Motor neuron (in vitro differentiated cells): ENCODE measurements around the gene SF1. TPM values are rescaled to one million over a fixed set of nuclear protein-coding genes. Genes with fewer than 3 reads are reported as not detected.

Source experiments
- ATAC-seq, 8 experiments: fragments of 200-7000 bp; cut with Tn5 transposase; replicated peaks in 6 of 8; 2 replicates each; pipeline ENCODE4 v1.8.0; 2021; ENCODE audit warnings: mild to moderate bottlenecking in 8 of 8, moderate library complexity in 8 of 8
- H3K27ac ChIP-seq, 2 donors: fragments of 250-450 bp; sonication (Bioruptor Pico); 2 replicates each; pipeline ENCODE4 v1.9.0; 2021; ENCODE audit warnings: antibody characterized with exemption in 2 of 2, mild to moderate bottlenecking in 2 of 2, moderate library complexity in 1 of 2
- H3K4me1 ChIP-seq, 2 donors: fragments of 250-450 bp; sonication (Bioruptor Pico); replicated peaks in 1 of 2; 2 replicates each; pipeline ENCODE4 v1.6.1; 2021; ENCODE audit warnings: antibody characterized with exemption in 2 of 2, mild to moderate bottlenecking in 2 of 2, moderate library complexity in 1 of 2
- H3K4me3 ChIP-seq, 5 donors: fragments of 250-450 bp; sonication (Bioruptor Pico); 2 replicates each; pipeline ENCODE4 v1.9.0; 2021; ENCODE audit warnings: antibody characterized with exemption in 5 of 5, mild to moderate bottlenecking in 5 of 5, moderate library complexity in 4 of 5
- WGBS, 10 experiments: fragments of 450-650 bp; shearing (Covaris generic); methylation state at CpG; one replicate each; pipeline ENCODE4 v1.0.0; 2022; 5-methylcytosine and 5-hydroxymethylcytosine counted together
- in situ Hi-C, 9 experiments: fragments of 400-800 bp; cut with MboI; loops; one replicate each; pipeline ENCODE4 v1.15.0; 2021; ENCODE audit warnings: low sequenced_read_pairs in 9 of 9, low pct_unique_long_range_greater_than_20kb in 2 of 9; ENCODE audit not compliant: unreplicated experiment in 9 of 9
- total RNA-seq, 8 experiments: library from RNA; unstranded; fragments of 300-600 nt; gene quantifications; 2 replicates each; pipeline versions ENCODE4 v1.2.3 to v1.2.4, GENCODE V29; 2022

SF1 gene
- total RNA-seq, 8 experiments from 2014 or later, result 65.8 to 317 (median 98.9) TPM

DNA sequence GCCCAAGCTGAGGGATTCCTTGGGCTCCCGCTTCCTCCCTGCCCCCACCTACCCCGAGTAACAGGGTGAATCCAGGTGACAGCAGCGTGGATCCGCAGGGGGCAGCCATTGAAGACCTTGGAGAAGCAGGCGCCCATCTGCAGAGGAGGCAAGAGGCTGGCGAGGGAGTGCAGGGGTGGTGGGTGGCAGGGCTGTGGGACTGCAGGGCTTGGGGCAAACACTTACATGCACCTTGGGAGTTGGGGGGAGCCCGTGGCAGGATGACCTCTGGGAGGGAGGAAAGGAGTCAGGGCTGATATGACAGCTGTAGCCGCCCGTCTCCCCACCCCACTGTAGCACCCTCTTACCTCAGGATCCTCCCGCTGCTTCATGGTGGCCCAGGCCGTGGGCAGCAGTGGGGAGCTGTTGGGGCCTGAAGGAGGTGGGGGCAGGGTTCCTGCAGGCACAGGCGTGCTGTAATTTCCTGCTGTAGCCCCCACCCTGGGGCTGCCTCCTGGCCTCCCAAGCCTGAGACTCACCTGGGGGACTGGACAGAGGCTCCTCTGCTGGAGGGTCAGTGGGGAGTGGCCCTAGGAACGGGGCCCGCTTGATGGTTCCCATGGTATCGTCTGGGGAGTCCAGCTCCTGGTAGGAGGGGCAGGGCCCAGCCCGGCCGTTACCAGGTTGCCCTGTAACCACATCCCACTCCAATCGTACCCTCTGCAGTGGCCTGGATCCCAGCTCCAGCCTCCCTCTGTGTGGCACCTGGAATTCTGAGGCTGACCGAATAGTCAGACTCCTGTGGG lies 18.6 kb upstream of the SF1 start:
- Histone ChIP-seq H3K4me3 (no peak overlapping the region), H3K27ac (no peak overlapping the region), H3K4me1 (peaks cover under 1 to 7% of the 10 kb centered on the region in 2 donors)
- WGBS, 10 experiments, result 89 to 100% (median 90%) methylated on average over 1 to 3 of the region's 19 CpGs; no CpG with 5 or more reads in 7 of the 10 experiments
- ATAC-seq, result peak in 2 of 8 experiments; percentile 2 to 3
- in situ Hi-C loops, result no loop called here

DNA sequence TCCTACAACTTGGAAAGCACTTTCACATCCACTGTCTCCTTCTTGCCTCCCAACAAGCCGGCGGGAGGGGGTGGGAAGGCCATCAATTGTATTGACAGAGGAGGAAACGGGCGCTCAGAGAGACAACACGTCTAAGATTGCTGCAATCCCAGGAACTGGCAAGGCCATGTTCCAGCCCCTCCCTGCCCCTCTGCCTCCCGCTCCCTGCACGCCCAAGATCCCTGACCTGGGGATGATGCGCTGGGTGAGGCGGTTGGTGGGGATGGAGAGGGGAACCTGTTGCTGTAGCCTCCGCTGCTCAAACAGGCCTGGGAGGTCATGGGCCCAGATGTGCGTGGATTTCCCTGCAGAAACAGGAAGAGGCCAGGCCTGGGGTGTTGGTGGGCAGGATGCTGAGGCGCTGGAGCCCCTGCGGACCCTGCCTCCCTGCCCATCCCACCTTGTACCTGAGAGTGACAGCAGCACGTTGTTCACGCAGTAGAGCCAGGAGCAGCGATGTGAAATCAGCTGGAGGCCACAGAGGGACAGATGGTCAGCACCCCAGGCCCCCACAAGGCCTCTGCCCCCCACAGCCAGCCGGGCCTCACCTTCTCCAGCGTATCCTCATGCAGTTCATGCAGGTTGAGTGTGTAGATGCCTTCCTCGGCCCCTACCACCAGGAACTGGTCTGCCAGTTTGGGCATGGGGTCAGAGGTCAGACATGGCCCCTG lies 17.9 kb upstream of the SF1 start:
- peak in 2 of 8 experiments; percentile 12 to 16 for ATAC-seq
- in situ Hi-C loops, result no loop called here
- 69 to 90% (median 76%) methylated on average over 1 to 6 of the region's 19 CpGs; no CpG with 5 or more reads in 6 of the 10 experiments for WGBS, 10 experiments
- peaks cover 0 to 5% of the 10 kb centered on the region in 2 donors for H3K4me1 ChIP-seq
- H3K4me3 ChIP-seq, result no peak overlapping the region
- no peak overlapping the region for H3K27ac ChIP-seq

DNA sequence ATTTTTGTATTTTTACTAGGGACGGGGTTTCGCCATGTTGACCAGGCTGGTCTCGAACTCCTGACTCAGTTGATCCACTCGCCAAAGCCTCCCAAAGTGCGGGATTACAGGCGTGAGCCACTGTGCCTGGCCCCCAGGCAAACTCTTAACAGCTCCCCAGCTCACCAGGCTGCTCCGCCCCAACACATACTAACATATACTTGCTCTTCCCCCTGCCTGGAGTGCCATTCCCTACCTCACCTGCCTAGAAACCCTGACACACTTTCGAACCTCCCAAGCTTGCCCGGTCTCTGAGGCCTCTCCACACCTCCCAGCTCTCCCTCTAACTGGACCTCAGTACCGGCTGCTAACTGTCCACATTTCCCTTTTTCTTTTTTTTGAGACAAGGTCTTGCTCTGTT lies 16.2 kb upstream of the SF1 start:
- 90 to 96% (median 94%) methylated on average over 2 to 5 of the region's 10 CpGs; no CpG with 5 or more reads in 4 of the 10 experiments for WGBS, 10 experiments
- no peak for ATAC-seq
- H3K27ac ChIP-seq, result no peak overlapping the region
- H3K4me3 ChIP-seq, result no peak overlapping the region
- no peaks in the 10 kb centered on the region for H3K4me1 ChIP-seq
- in situ Hi-C loops, result no loop called here

DNA sequence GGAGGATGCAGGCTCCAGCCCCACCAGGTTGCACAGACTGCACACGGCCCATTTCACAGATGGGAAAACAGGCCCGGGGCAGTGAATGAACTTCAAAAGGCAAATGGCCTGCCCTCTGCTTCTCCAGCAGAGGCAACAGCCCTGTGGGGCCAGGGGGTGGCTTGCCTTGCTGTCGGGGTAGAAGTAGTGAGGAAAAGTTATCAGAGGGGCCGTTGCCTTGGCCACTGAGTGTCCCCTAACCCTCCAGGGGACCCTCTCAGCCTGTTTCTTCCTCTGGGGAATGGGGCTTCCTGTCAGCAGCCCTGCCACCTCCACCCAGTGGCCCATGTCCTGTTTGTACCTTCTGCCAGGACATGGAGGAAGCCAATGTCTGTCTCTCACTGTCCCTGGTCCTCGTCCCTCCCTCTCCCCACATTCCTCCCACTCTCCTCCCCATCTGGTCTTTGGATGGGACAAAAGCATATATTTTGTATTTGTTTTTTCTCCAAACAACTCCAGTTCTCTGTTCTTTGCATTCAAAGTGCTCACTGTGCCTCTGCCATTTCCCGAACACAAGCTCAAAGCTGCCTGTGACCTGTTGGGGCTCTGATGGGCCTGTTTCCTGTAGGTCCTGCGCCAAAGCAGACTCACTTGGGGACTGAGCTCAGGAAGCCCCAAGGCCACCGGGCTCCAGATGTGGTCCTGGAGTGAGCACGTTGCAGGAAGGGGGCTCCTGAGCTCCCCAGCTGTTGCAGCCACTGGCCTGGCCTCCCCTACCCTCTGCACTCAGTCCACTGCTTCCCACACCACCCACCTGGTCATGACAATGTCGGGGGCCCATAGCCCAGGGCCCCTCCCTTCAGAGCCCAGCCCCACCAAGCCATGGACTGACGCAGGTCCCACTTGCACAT lies 15.2 kb upstream of the SF1 start:
- in situ Hi-C loops, result no loop called here
- Histone ChIP-seq H3K4me1 (no peaks in the 10 kb centered on the region), H3K4me3 (no peak overlapping the region), H3K27ac (no peak overlapping the region)
- 0 to 100% (median 89%) methylated on average over 1 to 6 of the region's 11 CpGs; no CpG with 5 or more reads in 2 of the 10 experiments for WGBS, 10 experiments
- ATAC-seq, result peak in 1 of 8 experiments; percentile 38

DNA sequence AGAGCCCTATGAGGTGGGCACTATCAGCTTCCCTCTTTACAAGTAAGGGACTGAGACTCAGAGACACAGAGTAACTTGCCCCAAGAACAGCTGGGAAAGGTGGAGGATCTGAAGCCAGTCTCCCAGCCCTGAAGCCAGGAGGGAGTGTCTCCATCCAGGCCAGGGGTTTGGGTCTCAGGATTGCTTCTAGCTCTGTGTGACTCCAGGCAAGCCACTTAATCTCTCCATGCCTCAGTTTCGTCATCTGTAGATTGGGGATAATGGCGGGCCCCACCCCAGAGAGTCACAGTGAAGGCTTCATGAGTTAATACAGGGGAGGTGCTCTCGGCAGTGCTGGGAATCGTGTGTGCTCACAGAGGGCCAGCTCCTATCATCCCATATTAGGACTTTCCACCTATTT lies 14.1 kb upstream of the SF1 start:
- no peak overlapping the region for H3K4me3 ChIP-seq
- in situ Hi-C loops, result no loop called here
- ATAC-seq, result no peak
- H3K27ac ChIP-seq, result no peak overlapping the region
- 60 to 100% (median 91%) methylated on average over 1 to 3 of the region's 4 CpGs; no CpG with 5 or more reads in 6 of the 10 experiments for WGBS, 10 experiments
- no peaks in the 10 kb centered on the region for H3K4me1 ChIP-seq

DNA sequence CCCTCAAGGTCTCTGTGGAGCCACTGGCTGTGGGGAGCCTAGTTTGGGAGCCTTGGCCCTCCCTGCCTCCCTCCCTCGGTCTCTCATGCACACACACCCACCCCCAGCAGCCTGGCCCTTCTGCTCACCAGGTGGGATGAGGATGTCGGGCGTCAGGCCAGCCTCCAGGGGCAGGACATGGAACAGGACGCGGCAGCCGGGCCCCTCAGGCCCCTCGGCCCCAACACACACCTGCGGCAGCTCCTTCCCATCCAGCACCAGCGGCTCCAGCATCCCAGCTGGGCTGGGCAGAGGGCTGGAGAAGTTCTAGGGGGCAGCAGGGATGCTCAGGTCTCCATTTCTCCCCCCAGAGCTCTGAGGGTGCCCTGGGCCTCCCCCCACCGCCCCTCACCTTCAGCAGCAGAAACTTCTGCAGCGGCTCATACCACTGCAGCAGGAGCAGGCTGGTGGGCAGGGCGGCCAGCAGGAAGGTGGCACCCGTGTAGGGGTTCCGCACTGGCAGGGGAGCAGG lies 13.5 kb upstream of the SF1 start:
- no peaks in the 10 kb centered on the region for H3K4me1 ChIP-seq
- WGBS, 10 experiments, result no CpG with 5 or more reads among the region's 14 CpGs
- no peak for ATAC-seq
- no peak overlapping the region for H3K27ac ChIP-seq
- in situ Hi-C loops, result no loop called here
- H3K4me3 ChIP-seq, result no peak overlapping the region

DNA sequence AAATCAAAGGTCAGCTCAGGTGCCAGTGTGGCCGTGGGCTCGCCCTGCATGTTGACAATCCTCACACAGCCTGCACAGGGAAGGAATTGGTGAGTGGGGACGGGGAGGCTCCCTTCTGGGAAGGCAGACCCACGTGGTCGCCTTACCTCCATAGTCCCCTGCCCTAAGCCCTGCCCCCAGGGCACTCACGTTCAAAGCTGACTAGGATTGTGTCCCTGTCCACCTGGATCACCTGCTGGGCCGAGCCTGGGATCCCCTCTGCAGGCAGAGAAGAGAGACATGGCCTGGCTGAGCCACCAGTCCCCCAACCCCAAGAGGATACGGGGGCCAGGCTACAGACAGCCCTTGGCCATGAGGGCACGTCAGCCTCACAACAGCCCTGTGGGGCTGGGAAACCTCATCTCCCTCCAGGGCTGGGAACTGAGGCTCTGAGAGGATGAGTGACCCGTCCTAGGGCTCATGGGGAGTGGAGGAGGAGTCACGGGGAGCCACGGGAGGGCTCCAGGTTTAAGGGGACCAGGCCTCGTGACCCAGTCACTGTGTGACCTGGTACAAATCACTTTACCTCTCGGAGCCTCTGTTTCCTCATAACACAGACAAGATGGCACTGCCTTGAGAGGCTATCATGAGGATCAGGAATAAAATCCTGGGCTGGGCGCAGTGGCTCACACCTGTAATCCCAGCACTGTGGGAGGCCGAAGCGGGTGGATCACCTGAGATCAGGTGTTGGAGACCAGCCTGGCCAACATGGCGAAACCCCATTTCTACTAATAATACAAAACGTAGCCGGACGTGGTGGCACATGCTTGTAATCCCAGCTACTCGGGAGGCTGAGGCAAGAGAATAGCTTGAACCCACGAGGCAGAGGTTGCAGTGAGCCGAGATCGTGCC lies 12.1 kb upstream of the SF1 start:
- WGBS, 10 experiments, result 82 to 100% (median 92%) methylated on average over 1 to 13 of the region's 25 CpGs; no CpG with 5 or more reads in 4 of the 10 experiments
- in situ Hi-C loops, result no loop called here

DNA sequence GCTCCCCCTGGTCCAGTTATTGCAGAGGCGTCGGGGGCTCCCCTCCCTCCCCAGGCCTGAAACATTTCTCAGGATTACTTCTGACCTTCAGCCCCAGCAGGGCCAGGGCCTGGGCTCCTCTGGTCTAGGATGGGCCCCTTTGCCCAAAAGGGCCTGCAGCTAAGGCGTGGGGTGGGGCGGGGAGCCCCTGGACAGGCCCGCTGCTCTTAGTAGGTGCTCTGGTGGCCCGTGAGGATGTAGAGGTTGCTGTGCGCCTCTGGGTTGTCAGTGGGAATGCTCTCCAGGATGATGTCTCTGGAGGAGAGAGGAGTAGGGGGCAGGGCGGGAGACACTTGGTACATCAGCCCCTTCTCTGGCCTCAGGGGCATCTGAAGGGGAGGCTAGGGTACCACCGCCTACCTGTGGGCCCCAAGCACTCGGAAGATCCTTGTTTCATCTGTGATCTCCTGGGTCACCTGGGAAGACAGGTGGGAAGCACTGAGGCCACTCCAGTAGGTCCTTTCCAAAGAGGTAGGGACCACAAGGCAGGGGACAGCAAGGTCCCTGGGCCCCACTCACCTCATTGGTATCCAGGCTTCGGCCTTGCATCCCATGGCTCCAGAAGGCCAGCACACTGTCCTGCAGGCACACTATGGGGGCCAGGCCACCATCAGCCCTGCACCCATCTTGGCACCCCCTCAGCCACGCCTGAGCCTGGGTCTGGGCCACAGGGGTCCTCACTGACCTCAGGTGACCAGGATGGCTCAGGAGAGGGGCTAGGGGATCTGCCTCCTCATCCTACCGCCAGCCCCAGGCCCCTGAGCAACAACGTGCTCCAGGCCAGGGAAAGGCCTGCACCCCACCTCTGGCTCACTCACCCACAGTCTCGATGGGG lies 11.2 kb upstream of the SF1 start:
- H3K4me3 ChIP-seq, result no peak overlapping the region
- H3K4me1 ChIP-seq, result no peaks in the 10 kb centered on the region

More for the DNA sequence above, 12.1 kb upstream of the SF1 start:
- Histone ChIP-seq H3K4me3 (no peak overlapping the region), H3K27ac (no peak overlapping the region), H3K4me1 (no peaks in the 10 kb centered on the region)
- ATAC-seq, result peak in 3 of 8 experiments; percentile 4 to 10 (median 9)

DNA sequence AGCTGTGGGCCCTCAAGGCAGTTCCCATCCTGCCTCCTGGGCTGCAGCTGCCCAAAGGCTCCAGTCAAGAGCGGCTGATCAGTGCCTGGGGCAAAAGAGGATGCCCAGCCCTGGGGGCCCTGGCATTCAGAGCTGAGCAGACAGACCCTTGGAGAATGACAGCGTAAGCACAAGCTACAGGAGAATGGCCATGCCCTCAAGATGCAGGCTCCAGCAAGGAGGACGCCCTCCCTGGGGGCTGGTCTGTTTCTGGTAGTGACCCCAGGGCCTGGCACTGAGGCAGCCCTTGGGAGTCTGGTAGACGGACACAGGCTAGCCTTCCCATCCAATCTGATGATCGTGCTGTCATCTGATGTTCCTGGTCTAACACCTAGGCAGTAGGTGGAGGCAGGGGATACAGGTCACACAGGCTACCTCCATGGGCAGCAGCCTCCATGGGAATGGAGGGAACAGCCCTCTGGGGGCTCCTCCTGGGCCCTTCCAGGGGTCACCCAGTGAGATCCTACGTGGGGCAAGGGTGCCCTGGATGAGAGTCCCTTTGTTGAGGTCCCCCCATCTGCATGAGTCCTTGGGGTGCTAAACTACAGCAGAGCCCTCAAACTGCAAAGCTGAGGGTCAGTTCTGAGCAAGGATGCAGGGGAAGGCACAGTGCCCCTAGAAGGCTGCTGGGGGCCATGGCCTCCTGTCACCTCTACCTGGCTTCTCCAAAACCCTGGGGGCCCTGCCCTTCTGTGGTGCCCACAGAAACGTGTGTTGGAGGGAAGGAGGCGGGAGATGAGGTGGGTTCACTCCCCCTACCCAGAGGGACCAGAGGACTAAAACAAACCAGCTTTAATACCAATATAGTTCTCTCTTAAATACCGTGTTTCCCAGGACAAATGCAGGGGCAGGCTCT lies 10.2 kb upstream of the SF1 start:
- WGBS, 10 experiments, result 14 to 100% (median 76%) methylated on average over 1 to 5 of the region's 9 CpGs; no CpG with 5 or more reads in 4 of the 10 experiments
- no peak overlapping the region for H3K4me3 ChIP-seq
- H3K4me1 ChIP-seq, result no peaks in the 10 kb centered on the region
- ATAC-seq, result peak in 4 of 8 experiments; percentile 3 to 8 (median 6)
- in situ Hi-C loops, result no loop called here
- H3K27ac ChIP-seq, result no peak overlapping the region

More for the DNA sequence above, 11.2 kb upstream of the SF1 start:
- in situ Hi-C loops, result no loop called here
- peak in 3 of 8 experiments; percentile 8 to 27 (median 9) for ATAC-seq
- WGBS, 10 experiments, result 83 to 100% (median 98%) methylated on average over 1 to 3 of the region's 15 CpGs; no CpG with 5 or more reads in 6 of the 10 experiments
- no peak overlapping the region for H3K27ac ChIP-seq

DNA sequence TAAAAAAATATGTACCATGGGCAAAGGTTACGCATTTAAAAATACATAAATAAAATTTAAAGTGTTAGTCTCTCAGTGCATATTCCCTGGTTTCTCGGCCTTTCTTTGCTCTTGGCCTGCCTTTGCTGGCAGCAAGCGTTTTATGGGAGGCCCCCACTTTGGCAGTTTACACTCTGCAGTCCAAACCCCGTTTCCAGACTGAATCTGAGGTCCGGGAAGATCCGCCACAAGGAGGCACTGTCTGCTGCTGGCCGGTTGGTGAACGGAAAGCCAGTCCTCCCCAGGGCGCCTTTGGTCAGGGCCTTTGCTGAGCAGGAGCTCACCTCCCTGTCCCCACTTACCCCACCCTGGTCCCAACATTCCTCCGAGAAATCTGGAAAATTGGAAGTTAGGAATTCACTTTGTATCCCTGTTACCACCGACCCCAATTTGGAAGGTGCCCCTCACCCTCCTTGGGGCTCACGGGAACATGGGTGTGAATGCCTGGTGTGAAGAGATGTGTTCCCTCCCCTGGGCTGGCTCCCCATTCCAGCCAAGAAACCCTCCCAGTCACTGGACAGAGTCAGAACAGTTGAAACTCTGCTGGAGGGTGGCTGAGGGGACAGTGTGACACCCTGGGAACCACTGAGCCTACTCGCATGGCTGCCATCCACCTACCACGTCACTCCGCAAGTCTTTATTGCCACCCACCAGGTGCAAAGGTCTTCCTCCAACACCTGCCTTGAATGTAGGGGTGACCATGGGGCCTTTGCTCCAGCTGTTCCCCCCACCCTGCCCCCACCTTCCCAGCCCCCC lies 9.4 kb upstream of the SF1 start:
- in situ Hi-C loops, result no loop called here
- peak; percentile 25 to 90 (median 41) for ATAC-seq
- H3K4me1 ChIP-seq, result no peaks in the 10 kb centered on the region
- no peak overlapping the region for H3K4me3 ChIP-seq
- no peak overlapping the region for H3K27ac ChIP-seq
- 22 to 100% (median 42%) methylated on average over 1 to 9 of the region's 15 CpGs; no CpG with 5 or more reads in 1 of the 10 experiments for WGBS, 10 experiments
